HUES6 (cell line): ENCODE data around the gene ADAMTSL1.

Experiments
- H3K27ac ChIP-seq: 2 replicates; pipeline ENCODE4 v1.7.0; 2013; ENCODE audit warnings: low read depth, mild to moderate bottlenecking, low read length, inconsistent platforms
- H3K27me3 ChIP-seq: 2 replicates; pipeline ENCODE4 v1.6.1; 2013; ENCODE audit warnings: low read length; ENCODE audit not compliant: control insufficient read depth, insufficient read depth
- H3K36me3 ChIP-seq: 2 replicates; pipeline ENCODE4 v1.6.1; 2013; ENCODE audit warnings: low read length; ENCODE audit not compliant: control insufficient read depth, insufficient read depth
- H3K4me1 ChIP-seq: 2 replicates; pipeline ENCODE4 v1.6.1; 2013; ENCODE audit warnings: low read length; ENCODE audit not compliant: control insufficient read depth, insufficient read depth
- H3K4me3 ChIP-seq: 2 replicates; pipeline ENCODE4 v1.5.1; 2013; ENCODE audit warnings: low read depth, low read length
- H3K9ac ChIP-seq: one replicate; pipeline ENCODE4 v1.6.1; 2013; ENCODE audit warnings: mild to moderate bottlenecking, low read length
- H3K9me3 ChIP-seq: 2 replicates; pipeline ENCODE4 v1.6.1; 2013; ENCODE audit warnings: low read depth, low read length; ENCODE audit not compliant: control insufficient read depth, insufficient read depth

Gene ADAMTSL1

GRCh38 chr9:18666348-18666747 lies 192.4 kb downstream of the ADAMTSL1 start:
- Histone ChIP-seq H3K4me1 (0 out of 2 replicates have a peak, but pooled peaks cover 8% of the 10 kb centered on the region), H3K36me3 (no peaks in the 10 kb centered on the region), H3K4me3 (no peak overlapping the region), H3K27ac (no peak overlapping the region), H3K9me3 (no peaks in the 10 kb centered on the region), H3K27me3 (no peaks in the 10 kb centered on the region), H3K9ac (no peak overlapping the region)

GRCh38 chr9:18666986-18667772 lies 193.2 kb downstream of the ADAMTSL1 start:
- H3K9me3 ChIP-seq = no peaks in the 10 kb centered on the region
- no peak overlapping the region for H3K4me3 ChIP-seq
- 0 out of 2 replicates have a peak, but pooled peaks cover 8% of the 10 kb centered on the region for H3K4me1 ChIP-seq
- H3K27me3 ChIP-seq = no peaks in the 10 kb centered on the region
- no peak overlapping the region for H3K9ac ChIP-seq
- H3K27ac ChIP-seq = no peak overlapping the region
- H3K36me3 ChIP-seq = no peaks in the 10 kb centered on the region

- Histone ChIP-seq H3K4me1 (0 out of 2 replicates have a peak, but pooled peaks cover 8% of the 10 kb centered on the region), H3K36me3 (no peaks in the 10 kb centered on the region), H3K9ac (no peak overlapping the region), H3K27me3 (no peaks in the 10 kb centered on the region), H3K27ac (no peak overlapping the region), H3K9me3 (no peaks in the 10 kb centered on the region), H3K4me3 (no peak overlapping the region)
Observed at GRCh38 chr9:18668944-18669343, 195.0 kb downstream of the ADAMTSL1 start.

GRCh38 chr9:18672706-18673105 lies 198.8 kb downstream of the ADAMTSL1 start:
- Histone ChIP-seq H3K27me3 (no peaks in the 10 kb centered on the region), H3K4me3 (no peak overlapping the region), H3K9me3 (no peaks in the 10 kb centered on the region), H3K36me3 (no peaks in the 10 kb centered on the region), H3K27ac (no peak overlapping the region), H3K9ac (no peak overlapping the region), H3K4me1 (0 out of 2 replicates have a peak, but pooled peaks cover 8% of the 10 kb centered on the region)

- Histone ChIP-seq H3K27ac (no peak overlapping the region), H3K27me3 (no peaks in the 10 kb centered on the region), H3K9ac (no peak overlapping the region), H3K4me3 (no peak overlapping the region), H3K36me3 (no peaks in the 10 kb centered on the region), H3K9me3 (no peaks in the 10 kb centered on the region), H3K4me1 (0 out of 2 replicates have a peak, but pooled peaks cover 8% of the 10 kb centered on the region)
Observed at GRCh38 chr9:18673179-18673578, 199.2 kb downstream of the ADAMTSL1 start.

GRCh38 chr9:18675332-18675731 lies 201.4 kb downstream of the ADAMTSL1 start:
- no peaks in the 10 kb centered on the region for H3K27me3 ChIP-seq
- H3K9me3 ChIP-seq = no peaks in the 10 kb centered on the region
- H3K4me1 ChIP-seq = no peaks in the 10 kb centered on the region
- no peaks in the 10 kb centered on the region for H3K36me3 ChIP-seq
- no peak overlapping the region for H3K27ac ChIP-seq
- H3K4me3 ChIP-seq = no peak overlapping the region
- H3K9ac ChIP-seq = no peak overlapping the region

GRCh38 chr9:18675973-18676372 lies 202.0 kb downstream of the ADAMTSL1 start:
- no peaks in the 10 kb centered on the region for H3K36me3 ChIP-seq
- H3K27ac ChIP-seq = no peak overlapping the region
- no peaks in the 10 kb centered on the region for H3K9me3 ChIP-seq
- no peaks in the 10 kb centered on the region for H3K27me3 ChIP-seq
- H3K4me1 ChIP-seq = no peaks in the 10 kb centered on the region
- no peak overlapping the region for H3K4me3 ChIP-seq
- no peak overlapping the region for H3K9ac ChIP-seq

- no peaks in the 10 kb centered on the region for H3K36me3 ChIP-seq
- H3K27ac ChIP-seq = no peak overlapping the region
- no peaks in the 10 kb centered on the region for H3K27me3 ChIP-seq
- no peak overlapping the region for H3K9ac ChIP-seq
- H3K4me1 ChIP-seq = no peaks in the 10 kb centered on the region
- H3K9me3 ChIP-seq = no peaks in the 10 kb centered on the region
- H3K4me3 ChIP-seq = no peak overlapping the region
Observed at GRCh38 chr9:18676525-18676924, 202.6 kb downstream of the ADAMTSL1 start.

- Histone ChIP-seq H3K27me3 (no peaks in the 10 kb centered on the region), H3K9ac (no peak overlapping the region), H3K36me3 (no peaks in the 10 kb centered on the region)
Observed at GRCh38 chr9:18678821-18679590, 205.1 kb downstream of the ADAMTSL1 start.

GRCh38 chr9:18682907-18683306 lies 209.0 kb downstream of the ADAMTSL1 start:
- no peaks in the 10 kb centered on the region for H3K27me3 ChIP-seq
- H3K9ac ChIP-seq = no peak overlapping the region
- H3K4me3 ChIP-seq = no peak overlapping the region
- H3K27ac ChIP-seq = no peak overlapping the region
- H3K36me3 ChIP-seq = no peaks in the 10 kb centered on the region
- no peaks in the 10 kb centered on the region for H3K4me1 ChIP-seq
- H3K9me3 ChIP-seq = no peaks in the 10 kb centered on the region

More at GRCh38 chr9:18678821-18679590, 205.1 kb downstream of the ADAMTSL1 start:
- H3K4me1 ChIP-seq = no peaks in the 10 kb centered on the region
- no peak overlapping the region for H3K27ac ChIP-seq
- H3K4me3 ChIP-seq = no peak overlapping the region
- no peaks in the 10 kb centered on the region for H3K9me3 ChIP-seq

- Histone ChIP-seq H3K36me3 (no peaks in the 10 kb centered on the region), H3K9ac (no peak overlapping the region), H3K27ac (no peak overlapping the region), H3K9me3 (no peaks in the 10 kb centered on the region), H3K4me3 (no peak overlapping the region), H3K27me3 (no peaks in the 10 kb centered on the region), H3K4me1 (no peaks in the 10 kb centered on the region)
Observed at GRCh38 chr9:18683312-18683711, 209.4 kb downstream of the ADAMTSL1 start.
